OCI-LY7 (cell line): Measurements from ENCODE around the gene OR56A5. TPM values are rescaled to one million over a fixed set of nuclear protein-coding genes. Genes with fewer than 3 reads are reported as not detected.
"Not testable (repeated sequence)": the region's sequence is repeated elsewhere in the genome, so short reads cannot be mapped to it uniquely, and the experiment has no call there.

Experiments
- BruUV-seq: library from RNA; stranded (reverse); fragments of 400-500 nt; replicated peaks from 2 replicates; lab custom pipeline; 2021; lab: Mats Ljungman, UMichigan
- CTCF ChIA-PET: fragments of 300-600 bp; sonication (Branson Sonifier 250); formaldehyde crosslinking; loops from one replicate; lab custom pipeline; 2022; ENCODE audit warnings: antibody characterized with exemption; ENCODE audit not compliant: unreplicated experiment; lab: Charles Lee
- POLR2A ChIA-PET: fragments of 300-600 bp; sonication (Branson Sonifier 250); formaldehyde crosslinking; loops from one replicate; lab custom pipeline; 2022; ENCODE audit warnings: antibody characterized with exemption; lab: Charles Lee
- DNase-seq: peaks from one replicate; pipeline ENCODE4 v3.0.0-alpha.2; 2015; ENCODE audit warnings: low spot score
- H2AFZ ChIP-seq: fragments of 200-600 bp; sonication (generic), shearing (Covaris generic); 2 replicates; pipeline ENCODE4 v1.6.1; 2014; ENCODE audit warnings: mild to moderate bottlenecking, antibody characterized with exemption, low read length, moderate library complexity
- H3K27ac ChIP-seq: fragments of 200-600 bp; sonication (generic); 2 replicates; pipeline ENCODE4 v1.5.1; 2014; ENCODE audit warnings: mixed run types, low read depth, mild to moderate bottlenecking, moderate library complexity, low read length, inconsistent platforms; ENCODE audit not compliant: poor library complexity, severe bottlenecking
- H3K36me3 ChIP-seq: fragments of 200-600 bp; sonication (generic); 2 replicates; pipeline ENCODE4 v1.6.1; 2014; ENCODE audit warnings: mild to moderate bottlenecking, antibody characterized with exemption, low read length, moderate library complexity, mixed read lengths; ENCODE audit not compliant: insufficient read depth
- H3K4me1 ChIP-seq: fragments of 200-600 bp; sonication (generic); 2 replicates; pipeline ENCODE4 v1.5.1; 2014; ENCODE audit warnings: mild to moderate bottlenecking, low read length; ENCODE audit not compliant: insufficient read depth, poor library complexity, severe bottlenecking
- H3K4me2 ChIP-seq: fragments of 200-600 bp; sonication (generic); 2 replicates; pipeline ENCODE4 v1.6.1; 2014; ENCODE audit warnings: mild to moderate bottlenecking, low read length
- H3K4me3 ChIP-seq: fragments of 200-600 bp; sonication (generic); 2 replicates; pipeline ENCODE4 v1.5.1; 2014; ENCODE audit warnings: mild to moderate bottlenecking, low read depth, low read length; ENCODE audit not compliant: poor library complexity, severe bottlenecking
- H3K79me2 ChIP-seq: fragments of 200-600 bp; sonication (generic); 2 replicates; pipeline ENCODE4 v1.6.1; 2016; ENCODE audit warnings: low read depth, mild to moderate bottlenecking, low read length, moderate library complexity, mixed read lengths; ENCODE audit not compliant: insufficient read depth
- H3K9me2 ChIP-seq: fragments of 200-600 bp; sonication (generic); 2 replicates; pipeline ENCODE4 v1.6.1; 2016; ENCODE audit warnings: mild to moderate bottlenecking, low read length, mixed read lengths; ENCODE audit not compliant: insufficient read depth
- H3K9me3 ChIP-seq: fragments of 200-600 bp; sonication (generic); 2 replicates; pipeline ENCODE4 v1.6.1; 2014; ENCODE audit warnings: mild to moderate bottlenecking, mixed run types, low read length, mixed read lengths
- H4K20me1 ChIP-seq: fragments of 200-600 bp; sonication (generic); 2 replicates; pipeline ENCODE4 v1.6.1; 2014; ENCODE audit warnings: mild to moderate bottlenecking, antibody characterized with exemption, low read length, moderate library complexity, mixed read lengths; ENCODE audit not compliant: insufficient read depth
- CTCF ChIP-seq: fragments of 200-600 bp; sonication (generic); conservative IDR thresholded peaks from 2 replicates; pipeline ENCODE4 v1.5.1; 2014; ENCODE audit warnings: mild to moderate bottlenecking, antibody characterized with exemption, low read length, moderate library complexity, mixed read lengths
- EZH2phosphoT487 ChIP-seq: fragments of 200-600 bp; sonication (generic); IDR thresholded peaks from 2 replicates; pipeline ENCODE4 v1.6.1; 2018; ENCODE audit warnings: low read depth, borderline replicate concordance, mild to moderate bottlenecking, mixed run types, antibody characterized with exemption, low read length, moderate library complexity, mixed read lengths
- intact Hi-C: fragments of 100-400 bp; cut with micrococcal nuclease; formaldehyde crosslinking; loops from one replicate; pipeline ENCODE4 v1.10.0; 2022; ENCODE audit not compliant: unreplicated experiment
- total RNA-seq, 2 experiments: library from RNA; depleted of rRNA in 1 of 2; stranded (reverse); fragments of >200 nt in 1 of 2; shearing (Covaris generic) in 1 of 2; gene quantifications; 2 replicates each; pipeline ENCODE4 v1.2.3, GENCODE V29; 2014 to 2022

Gene OR56A5
- total RNA-seq, 2 experiments from 2014 or later, result not detected

- intact Hi-C loops, result no loop called here
- Histone ChIP-seq H3K4me3 (no peak overlapping the region), H3K9me3 (no peaks in the 10 kb centered on the region), H3K36me3 (no peaks in the 10 kb centered on the region), H4K20me1 (no peaks in the 10 kb centered on the region), H3K4me2 (no peak overlapping the region), H3K9me2 (no peaks in the 10 kb centered on the region), H2AFZ (no peak overlapping the region), H3K79me2 (no peaks in the 10 kb centered on the region), H3K27ac (no peak overlapping the region), H3K4me1 (no peaks in the 10 kb centered on the region)
- BruUV-seq, result no TSS peak
- TF ChIP-seq EZH2phosphoT487 (no peak), CTCF (no peak)
- ChIA-PET CTCF (no interaction called here), POLR2A (interaction anchor here (0.6 to 0.7 kb wide), 3 partner anchors 89 to 234 kb away, joined by 3 read pairs; no protein-coding TSS in a partner anchor)
- no peak for DNase-seq
Observed at GRCh38 chr11:5966958-5967357, 1.3 kb downstream of the OR56A5 start.

GRCh38 chr11:5960704-5961320 is 7.5 kb downstream of the OR56A5 start:
- POLR2A ChIA-PET, H3K9me3 ChIP-seq, CTCF ChIA-PET, DNase-seq, H3K4me3 ChIP-seq, H3K79me2 ChIP-seq, BruUV-seq, intact Hi-C loops, H3K36me3 ChIP-seq, H2AFZ ChIP-seq, H3K4me2 ChIP-seq, H3K9me2 ChIP-seq, H3K4me1 ChIP-seq, H4K20me1 ChIP-seq, H3K27ac ChIP-seq: not testable (repeated sequence)

- Histone ChIP-seq H2AFZ (no peak overlapping the region), H3K4me1 (no peaks in the 10 kb centered on the region), H3K4me3 (no peak overlapping the region), H3K9me2 (no peaks in the 10 kb centered on the region), H3K79me2 (no peaks in the 10 kb centered on the region), H3K9me3 (0 out of 2 replicates have a peak, but pooled peaks cover 6% of the 10 kb centered on the region), H4K20me1 (no peaks in the 10 kb centered on the region), H3K36me3 (no peaks in the 10 kb centered on the region), H3K27ac (no peak overlapping the region), H3K4me2 (no peak overlapping the region)
- TF ChIP-seq CTCF (no peak), EZH2phosphoT487 (no peak)
- no TSS peak for BruUV-seq
- intact Hi-C loops, result no loop called here
- ChIA-PET CTCF (no interaction called here), POLR2A (interaction anchor here (1.2 kb wide), 1 partner anchor 8 kb away, joined by 3 read pairs; no protein-coding TSS in a partner anchor)
- DNase-seq, result no peak
Observed at GRCh38 chr11:5955586-5955985, 12.7 kb downstream of the OR56A5 start.
